PC-9 (cell line): ENCODE data around the gene STAC. TPM values are rescaled to one million over a fixed set of nuclear protein-coding genes. Genes with fewer than 3 reads are reported as not detected.

Experiments used
- BruUV-seq: library from RNA; stranded (reverse); fragments of 400-500 nt; replicated peaks from 2 replicates; lab custom pipeline; 2021; lab: Mats Ljungman, UMichigan
- CTCF ChIA-PET: fragments of 300-600 bp; sonication (Branson Sonifier 250); formaldehyde crosslinking; loops from one replicate; lab custom pipeline; 2022; ENCODE audit warnings: antibody characterized with exemption; lab: Charles Lee
- POLR2A ChIA-PET: fragments of 300-600 bp; sonication (Branson Sonifier 250); formaldehyde crosslinking; loops from one replicate; lab custom pipeline; 2022; ENCODE audit warnings: antibody characterized with exemption; ENCODE audit not compliant: unreplicated experiment; lab: Charles Lee
- DNase-seq, 2 experiments: peaks; one replicate each; pipeline versions ENCODE4 v3.0.0 to v3.0.0-alpha.2; 2015 to 2022; ENCODE audit warnings: mixed read lengths in 1 of 2
- H2AFZ ChIP-seq: fragments of 200-600 bp; sonication (generic); 2 replicates; pipeline ENCODE4 v1.8.1; 2017; ENCODE audit warnings: antibody characterized with exemption
- H3F3A ChIP-seq: fragments of 200-600 bp; sonication (generic); 2 replicates; pipeline ENCODE4 v1.8.1; 2017; ENCODE audit warnings: antibody characterized with exemption, mild to moderate bottlenecking, low read depth; ENCODE audit not compliant: insufficient read depth
- H3K27ac ChIP-seq: fragments of 200-600 bp; sonication (generic); 2 replicates; pipeline ENCODE4 v1.6.1; 2016; ENCODE audit warnings: mixed run types
- H3K27me3 ChIP-seq: fragments of 200-600 bp; sonication (generic); 2 replicates; pipeline ENCODE4 v1.6.1; 2016; ENCODE audit warnings: low read depth, mixed run types; ENCODE audit not compliant: insufficient read depth
- H3K36me3 ChIP-seq: fragments of 200-600 bp; sonication (generic); 2 replicates; pipeline ENCODE4 v1.6.1; 2016; ENCODE audit warnings: low read depth, mixed run types
- H3K4me1 ChIP-seq: fragments of 200-600 bp; sonication (generic); replicated peaks from 2 replicates; pipeline ENCODE4 v1.6.1; 2016; ENCODE audit warnings: mixed run types; ENCODE audit not compliant: insufficient read depth
- H3K4me2 ChIP-seq: fragments of 200-600 bp; sonication (generic); 2 replicates; pipeline ENCODE4 v1.6.1; 2017; ENCODE audit warnings: mixed run types
- H3K4me3 ChIP-seq: fragments of 200-600 bp; sonication (generic); 2 replicates; pipeline ENCODE4 v1.6.1; 2016; ENCODE audit warnings: mixed run types
- H3K79me2 ChIP-seq: fragments of 200-600 bp; sonication (generic); 2 replicates; pipeline ENCODE4 v1.6.1; 2017; ENCODE audit warnings: low read depth, mixed run types
- H3K9me2 ChIP-seq: fragments of 200-600 bp; sonication (generic); 2 replicates; pipeline ENCODE4 v1.8.1; 2017; ENCODE audit warnings: mild to moderate bottlenecking; ENCODE audit not compliant: insufficient read depth
- H3K9me3 ChIP-seq: fragments of 200-600 bp; sonication (generic); 2 replicates; pipeline ENCODE4 v1.8.1; 2016; ENCODE audit warnings: low read depth; ENCODE audit not compliant: insufficient read depth
- H4K20me1 ChIP-seq: fragments of 200-600 bp; sonication (generic); 2 replicates; pipeline ENCODE4 v1.8.1; 2017; ENCODE audit not compliant: insufficient read depth
- CTCF ChIP-seq: fragments of 200-600 bp; sonication (generic); conservative IDR thresholded peaks from 2 replicates; pipeline ENCODE4 v1.6.1; 2017; ENCODE audit warnings: mixed run types, antibody characterized with exemption, mild to moderate bottlenecking, moderate library complexity
- EZH2 ChIP-seq: fragments of 200-600 bp; sonication (generic); IDR thresholded peaks from 2 replicates; pipeline ENCODE4 v1.8.0; 2017; ENCODE audit warnings: antibody characterized with exemption, low read depth
- intact Hi-C: fragments of 100-400 bp; cut with micrococcal nuclease; formaldehyde crosslinking; loops from one replicate; pipeline ENCODE4 v1.10.0; 2022; ENCODE audit not compliant: unreplicated experiment
- total RNA-seq: library from RNA; stranded (reverse); gene quantifications from 2 replicates; pipeline ENCODE4 v1.2.3, GENCODE V29; 2021

STAC gene
- total RNA-seq, 1 experiment from 2014 or later, result 17.6 TPM

GRCh38 chr3:36417237-36417636 is 36.9 kb downstream of the STAC start:
- DNase-seq, result no peak
- BruUV-seq, result no TSS peak
- peaks cover 16% of the 10 kb centered on the region for H3K4me1 ChIP-seq
- no peaks in the 10 kb centered on the region for H3K9me3 ChIP-seq
- H2AFZ ChIP-seq, result no peak overlapping the region
- no peak overlapping the region for H3K27ac ChIP-seq
- H3K4me3 ChIP-seq, result no peak overlapping the region
- H3K79me2 ChIP-seq, result no peaks in the 10 kb centered on the region
- H3K4me2 ChIP-seq, result no peak overlapping the region
- no peaks in the 10 kb centered on the region for H3K36me3 ChIP-seq
- CTCF ChIA-PET, result no interaction called here
- no peak for TF ChIP-seq EZH2
- no peak for TF ChIP-seq CTCF
- intact Hi-C loops, result no loop called here
- POLR2A ChIA-PET, result no interaction called here
- H3K9me2 ChIP-seq, result no peaks in the 10 kb centered on the region
- no peaks in the 10 kb centered on the region for H3K27me3 ChIP-seq
- no peaks in the 10 kb centered on the region for H3F3A ChIP-seq
- no peaks in the 10 kb centered on the region for H4K20me1 ChIP-seq

GRCh38 chr3:36418296-36418695 is 38.0 kb downstream of the STAC start:
- TF ChIP-seq EZH2 (no peak), CTCF (no peak)
- H2AFZ ChIP-seq, result no peak overlapping the region
- no peaks in the 10 kb centered on the region for H3K9me3 ChIP-seq
- BruUV-seq, result no TSS peak
- ChIA-PET POLR2A (no interaction called here), CTCF (no interaction called here)
- no peak overlapping the region for H3K27ac ChIP-seq
- no peaks in the 10 kb centered on the region for H3K9me2 ChIP-seq
- no peaks in the 10 kb centered on the region for H3F3A ChIP-seq
- no peaks in the 10 kb centered on the region for H3K27me3 ChIP-seq
- no peaks in the 10 kb centered on the region for H4K20me1 ChIP-seq
- no peaks in the 10 kb centered on the region for H3K36me3 ChIP-seq
- no peak overlapping the region for H3K4me3 ChIP-seq
- intact Hi-C loops, result no loop called here
- H3K79me2 ChIP-seq, result no peaks in the 10 kb centered on the region
- H3K4me1 ChIP-seq, result peaks cover 16% of the 10 kb centered on the region
- no peak for DNase-seq
- H3K4me2 ChIP-seq, result no peak overlapping the region

GRCh38 chr3:36428445-36428844 is 48.1 kb downstream of the STAC start:
- Histone ChIP-seq H4K20me1 (no peaks in the 10 kb centered on the region), H2AFZ (no peak overlapping the region), H3K79me2 (no peaks in the 10 kb centered on the region), H3K4me2 (no peak overlapping the region), H3K27me3 (no peaks in the 10 kb centered on the region), H3K9me2 (no peaks in the 10 kb centered on the region), H3K4me3 (no peak overlapping the region), H3K9me3 (no peaks in the 10 kb centered on the region), H3K4me1 (no peaks in the 10 kb centered on the region), H3K36me3 (no peaks in the 10 kb centered on the region), H3K27ac (no peak overlapping the region), H3F3A (no peaks in the 10 kb centered on the region)
- no TSS peak for BruUV-seq
- intact Hi-C loops, result no loop called here
- ChIA-PET CTCF (no interaction called here), POLR2A (no interaction called here)
- TF ChIP-seq CTCF, result no peak
- TF ChIP-seq EZH2, result no peak
- no peak for DNase-seq
